PC-3 (cell line): ENCODE results near the gene RBP3.

Experiments used
- CTCF ChIP-seq: fragments of 300-600 bp; sonication (generic); conservative IDR thresholded peaks from 2 replicates; pipeline ENCODE4 v1.5.1; 2017; ENCODE audit warnings: antibody characterized with exemption, low read depth, mild to moderate bottlenecking, low read length
- EZH2phosphoT487 ChIP-seq: fragments of 300-600 bp; sonication (generic); IDR thresholded peaks from 2 replicates; pipeline ENCODE4 v1.6.1; 2018; ENCODE audit warnings: mild to moderate bottlenecking, antibody characterized with exemption, low read length, borderline replicate concordance

GRCh38 chr10:47376522-47377220 lies 28.5 kb downstream of the RBP3 start:
- TF ChIP-seq CTCF (no peak), EZH2phosphoT487 (no peak)
